ENCODE results near the gene CYTIP. TPM values are rescaled to one million over a fixed set of nuclear protein-coding genes. Genes with fewer than 3 reads are reported as not detected.

The CYTIP gene
- polyA plus RNA-seq, 1 of the 3 experiments (the other 2 are of a cell fraction) = not detected

DNA sequence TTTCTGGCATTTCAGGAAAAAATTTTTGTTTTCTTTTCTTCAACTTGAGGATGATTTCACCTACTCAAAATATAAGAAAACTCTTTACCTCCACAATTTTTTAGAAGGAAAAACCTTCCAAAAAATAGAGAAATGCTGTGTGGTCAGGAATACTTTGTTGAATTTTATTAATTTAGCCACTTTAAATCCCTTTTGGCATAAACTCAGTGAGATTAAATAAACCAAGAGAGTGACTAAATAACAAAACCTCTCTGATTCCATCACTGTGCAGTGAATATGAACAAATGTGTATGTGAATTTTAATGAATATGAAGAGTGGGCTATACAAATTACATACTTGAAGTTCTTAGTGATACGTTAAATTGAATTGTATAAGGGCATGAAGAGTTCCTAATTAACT is 25.8 kb upstream of the CYTIP start:
- Histone ChIP-seq H3K4me1 (ENCODE audit: control insufficient read depth in 1 of 2, insufficient read depth in 2 of 2, low read depth in 1 of 2, low read length in 1 of 2) (no peaks in the 10 kb centered on the region), H3K36me3 (replicated peaks in 1 of 2; ENCODE audit: control insufficient read depth in 1 of 2, insufficient read depth in 2 of 2, low read length in 1 of 2) (no peaks in the 10 kb centered on the region), H2AFZ (ENCODE audit: low read depth) (no peak overlapping the region; the same call in 1 of the 2 replicates), H3K9me3 (no peaks in the 10 kb centered on the region), H4K20me1 (ENCODE audit: insufficient read depth) (no peaks in the 10 kb centered on the region), H3K9me2 (no peaks in the 10 kb centered on the region), H3K79me2 (ENCODE audit: insufficient read depth) (no peaks in the 10 kb centered on the region), H3K9ac (no peak overlapping the region), H3K27me3 (ENCODE audit: insufficient read depth) (no peaks in the 10 kb centered on the region), H3K4me3 (ENCODE audit: low read depth in 2 of 2, low read length in 1 of 2) (no peak overlapping the region), H3F3A (replicated peaks; ENCODE audit: insufficient read depth) (no peaks in the 10 kb centered on the region), H3K27ac (ENCODE audit: low read depth in 2 of 2, low read length in 1 of 2) (no peak overlapping the region), H3K4me2 (no peak overlapping the region)
- TF ChIP-seq ELF1 (IDR thresholded peaks at IDR 0.05) = no peak
- TF ChIP-seq TAF1 (IDR thresholded peaks at IDR 0.05; ENCODE audit: borderline replicate concordance, low read depth, low read length) = no peak
- no peak for TF ChIP-seq EZH2phosphoT487 (IDR thresholded peaks at IDR 0.05; ENCODE audit: borderline replicate concordance, low read depth)
- TF ChIP-seq, protein P1, sequence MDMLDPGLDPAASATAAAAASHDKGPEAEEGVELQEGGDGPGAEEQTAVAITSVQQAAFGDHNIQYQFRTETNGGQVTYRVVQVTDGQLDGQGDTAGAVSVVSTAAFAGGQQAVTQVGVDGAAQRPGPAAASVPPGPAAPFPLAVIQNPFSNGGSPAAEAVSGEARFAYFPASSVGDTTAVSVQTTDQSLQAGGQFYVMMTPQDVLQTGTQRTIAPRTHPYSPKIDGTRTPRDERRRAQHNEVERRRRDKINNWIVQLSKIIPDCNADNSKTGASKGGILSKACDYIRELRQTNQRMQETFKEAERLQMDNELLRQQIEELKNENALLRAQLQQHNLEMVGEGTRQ (IDR thresholded peaks at IDR 0.05; ENCODE audit: borderline replicate concordance, low read depth, low read length) = no peak
- no peak for TF ChIP-seq RCOR1 (IDR thresholded peaks at IDR 0.05; ENCODE audit: low read length)
- no peak for TF ChIP-seq MEF2A (IDR thresholded peaks at IDR 0.05; ENCODE audit: borderline replicate concordance, low read depth)
- TF ChIP-seq, protein P2, sequence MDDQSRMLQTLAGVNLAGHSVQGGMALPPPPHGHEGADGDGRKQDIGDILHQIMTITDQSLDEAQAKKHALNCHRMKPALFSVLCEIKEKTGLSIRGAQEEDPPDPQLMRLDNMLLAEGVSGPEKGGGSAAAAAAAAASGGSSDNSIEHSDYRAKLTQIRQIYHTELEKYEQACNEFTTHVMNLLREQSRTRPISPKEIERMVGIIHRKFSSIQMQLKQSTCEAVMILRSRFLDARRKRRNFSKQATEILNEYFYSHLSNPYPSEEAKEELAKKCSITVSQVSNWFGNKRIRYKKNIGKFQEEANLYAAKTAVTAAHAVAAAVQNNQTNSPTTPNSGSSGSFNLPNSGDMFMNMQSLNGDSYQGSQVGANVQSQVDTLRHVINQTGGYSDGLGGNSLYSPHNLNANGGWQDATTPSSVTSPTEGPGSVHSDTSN (IDR thresholded peaks at IDR 0.05) = no peak
- no peak for TF ChIP-seq EP300 (IDR thresholded peaks at IDR 0.05; ENCODE audit: borderline replicate concordance in 1 of 2, low read depth in 1 of 2, low read length in 1 of 2)
- TF ChIP-seq, protein P3, sequence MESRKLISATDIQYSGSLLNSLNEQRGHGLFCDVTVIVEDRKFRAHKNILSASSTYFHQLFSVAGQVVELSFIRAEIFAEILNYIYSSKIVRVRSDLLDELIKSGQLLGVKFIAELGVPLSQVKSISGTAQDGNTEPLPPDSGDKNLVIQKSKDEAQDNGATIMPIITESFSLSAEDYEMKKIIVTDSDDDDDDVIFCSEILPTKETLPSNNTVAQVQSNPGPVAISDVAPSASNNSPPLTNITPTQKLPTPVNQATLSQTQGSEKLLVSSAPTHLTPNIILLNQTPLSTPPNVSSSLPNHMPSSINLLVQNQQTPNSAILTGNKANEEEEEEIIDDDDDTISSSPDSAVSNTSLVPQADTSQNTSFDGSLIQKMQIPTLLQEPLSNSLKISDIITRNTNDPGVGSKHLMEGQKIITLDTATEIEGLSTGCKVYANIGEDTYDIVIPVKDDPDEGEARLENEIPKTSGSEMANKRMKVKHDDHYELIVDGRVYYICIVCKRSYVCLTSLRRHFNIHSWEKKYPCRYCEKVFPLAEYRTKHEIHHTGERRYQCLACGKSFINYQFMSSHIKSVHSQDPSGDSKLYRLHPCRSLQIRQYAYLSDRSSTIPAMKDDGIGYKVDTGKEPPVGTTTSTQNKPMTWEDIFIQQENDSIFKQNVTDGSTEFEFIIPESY (IDR thresholded peaks at IDR 0.05; ENCODE audit: borderline replicate concordance, low read depth) = no peak
- TF ChIP-seq FOSL2 (IDR thresholded peaks at IDR 0.05; ENCODE audit: borderline replicate concordance, low read depth) = no peak
- no peak for TF ChIP-seq JUND (IDR thresholded peaks at IDR 0.05)
- no peak for TF ChIP-seq TEAD4 (IDR thresholded peaks at IDR 0.05; ENCODE audit: borderline replicate concordance, insufficient read depth)
- TF ChIP-seq NFIC (IDR thresholded peaks at IDR 0.05; ENCODE audit: borderline replicate concordance) = no peak
- no peak for TF ChIP-seq POLR2AphosphoS5 (IDR thresholded peaks at IDR 0.05; ENCODE audit: low read depth, low read length)
- TF ChIP-seq, protein P4, sequence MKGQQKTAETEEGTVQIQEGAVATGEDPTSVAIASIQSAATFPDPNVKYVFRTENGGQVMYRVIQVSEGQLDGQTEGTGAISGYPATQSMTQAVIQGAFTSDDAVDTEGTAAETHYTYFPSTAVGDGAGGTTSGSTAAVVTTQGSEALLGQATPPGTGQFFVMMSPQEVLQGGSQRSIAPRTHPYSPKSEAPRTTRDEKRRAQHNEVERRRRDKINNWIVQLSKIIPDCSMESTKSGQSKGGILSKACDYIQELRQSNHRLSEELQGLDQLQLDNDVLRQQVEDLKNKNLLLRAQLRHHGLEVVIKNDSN (IDR thresholded peaks at IDR 0.05; ENCODE audit: borderline replicate concordance, low read depth) = no peak
- TF ChIP-seq, protein P5, sequence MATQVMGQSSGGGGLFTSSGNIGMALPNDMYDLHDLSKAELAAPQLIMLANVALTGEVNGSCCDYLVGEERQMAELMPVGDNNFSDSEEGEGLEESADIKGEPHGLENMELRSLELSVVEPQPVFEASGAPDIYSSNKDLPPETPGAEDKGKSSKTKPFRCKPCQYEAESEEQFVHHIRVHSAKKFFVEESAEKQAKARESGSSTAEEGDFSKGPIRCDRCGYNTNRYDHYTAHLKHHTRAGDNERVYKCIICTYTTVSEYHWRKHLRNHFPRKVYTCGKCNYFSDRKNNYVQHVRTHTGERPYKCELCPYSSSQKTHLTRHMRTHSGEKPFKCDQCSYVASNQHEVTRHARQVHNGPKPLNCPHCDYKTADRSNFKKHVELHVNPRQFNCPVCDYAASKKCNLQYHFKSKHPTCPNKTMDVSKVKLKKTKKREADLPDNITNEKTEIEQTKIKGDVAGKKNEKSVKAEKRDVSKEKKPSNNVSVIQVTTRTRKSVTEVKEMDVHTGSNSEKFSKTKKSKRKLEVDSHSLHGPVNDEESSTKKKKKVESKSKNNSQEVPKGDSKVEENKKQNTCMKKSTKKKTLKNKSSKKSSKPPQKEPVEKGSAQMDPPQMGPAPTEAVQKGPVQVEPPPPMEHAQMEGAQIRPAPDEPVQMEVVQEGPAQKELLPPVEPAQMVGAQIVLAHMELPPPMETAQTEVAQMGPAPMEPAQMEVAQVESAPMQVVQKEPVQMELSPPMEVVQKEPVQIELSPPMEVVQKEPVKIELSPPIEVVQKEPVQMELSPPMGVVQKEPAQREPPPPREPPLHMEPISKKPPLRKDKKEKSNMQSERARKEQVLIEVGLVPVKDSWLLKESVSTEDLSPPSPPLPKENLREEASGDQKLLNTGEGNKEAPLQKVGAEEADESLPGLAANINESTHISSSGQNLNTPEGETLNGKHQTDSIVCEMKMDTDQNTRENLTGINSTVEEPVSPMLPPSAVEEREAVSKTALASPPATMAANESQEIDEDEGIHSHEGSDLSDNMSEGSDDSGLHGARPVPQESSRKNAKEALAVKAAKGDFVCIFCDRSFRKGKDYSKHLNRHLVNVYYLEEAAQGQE (IDR thresholded peaks at IDR 0.05; ENCODE audit: low read depth, low read length) = no peak
- TF ChIP-seq RXRA (IDR thresholded peaks at IDR 0.05; ENCODE audit: borderline replicate concordance, low read depth) = no peak
- CTCF ChIA-PET = interaction anchor here (0.7 kb wide), 1 partner anchor 180 kb away, joined by 3 read pairs; no protein-coding TSS in a partner anchor
- POLR2A ChIA-PET = no interaction called here
- DNase-seq = no peak
- WGBS (ENCODE audit: low lambda C conversion rate) = 5% methylated on average over 1 of the region's 1 CpG

All from SK-N-SH (cell line).